Glutamatergic neuron (in vitro differentiated cells): ENCODE data around the gene ZBTB12. TPM values are rescaled to one million over a fixed set of nuclear protein-coding genes. Genes with fewer than 3 reads are reported as not detected.

ENCODE experiments used
- DNase-seq: peaks from one replicate; pipeline ENCODE4 v3.0.0; 2022
- H3K27ac Mint-ChIP-seq: one replicate; pipeline ENCODE4 v1.8.0; 2020; ENCODE audit warnings: mild to moderate bottlenecking, mixed read lengths, inconsistent platforms; ENCODE audit not compliant: unreplicated experiment
- H3K27me3 Mint-ChIP-seq: one replicate; pipeline ENCODE4 v1.8.0; 2020; ENCODE audit warnings: mild to moderate bottlenecking, moderate library complexity, mixed read lengths, inconsistent platforms; ENCODE audit not compliant: unreplicated experiment
- H3K36me3 Mint-ChIP-seq: one replicate; pipeline ENCODE4 v1.8.0; 2020; ENCODE audit warnings: mild to moderate bottlenecking, mixed read lengths, inconsistent platforms; ENCODE audit not compliant: unreplicated experiment
- H3K4me1 Mint-ChIP-seq: one replicate; pipeline ENCODE4 v1.8.0; 2020; ENCODE audit warnings: mild to moderate bottlenecking, low read depth, mixed read lengths, inconsistent platforms; ENCODE audit not compliant: unreplicated experiment
- H3K4me3 Mint-ChIP-seq: one replicate; pipeline ENCODE4 v1.8.0; 2020; ENCODE audit warnings: mild to moderate bottlenecking, mixed read lengths, inconsistent platforms; ENCODE audit not compliant: unreplicated experiment
- H3K9me3 Mint-ChIP-seq: one replicate; pipeline ENCODE4 v1.8.0; 2020; ENCODE audit warnings: mild to moderate bottlenecking, moderate library complexity, mixed read lengths, inconsistent platforms; ENCODE audit not compliant: unreplicated experiment
- CTCF ChIP-seq: fragments of 200-600 bp; sonication (generic); IDR thresholded peaks from one replicate; pipeline ENCODE4 v1.5.0; 2021; ENCODE audit not compliant: partially characterized antibody, unreplicated experiment
- total RNA-seq: library from RNA; stranded (reverse); fragmentation: NEBNext Ultra II Directional; extraction: Animal tissue kit (Norgen Biotek cat#: 25700); gene quantifications from one replicate; pipeline ENCODE4 v1.2.1, GENCODE V29; 2021; ENCODE audit not compliant: unreplicated experiment

ZBTB12 gene
- total RNA-seq, 1 donor from 2014 or later: 16.2 TPM

- no peak overlapping the region for H3K4me3 Mint-ChIP-seq
- H3K4me1 Mint-ChIP-seq: peaks cover 5% of the 10 kb centered on the region
- no peak for TF ChIP-seq CTCF
- H3K27ac Mint-ChIP-seq: no peak overlapping the region
- H3K9me3 Mint-ChIP-seq: peaks cover 4% of the 10 kb centered on the region
- H3K27me3 Mint-ChIP-seq: peaks cover 5% of the 10 kb centered on the region
- H3K36me3 Mint-ChIP-seq: peaks cover 3% of the 10 kb centered on the region
- DNase-seq: no peak
Observed at GRCh38 chr6:31876357-31876756, 25.5 kb downstream of the ZBTB12 start.

GRCh38 chr6:31875877-31876276, 26.0 kb downstream of the ZBTB12 start:
- H3K27me3 Mint-ChIP-seq: peaks cover 5% of the 10 kb centered on the region
- peaks cover 5% of the 10 kb centered on the region for H3K4me1 Mint-ChIP-seq
- peak overlapping the region; percentile 1 for H3K4me3 Mint-ChIP-seq
- H3K27ac Mint-ChIP-seq: no peak overlapping the region
- no peaks in the 10 kb centered on the region for H3K36me3 Mint-ChIP-seq
- H3K9me3 Mint-ChIP-seq: peaks cover 3% of the 10 kb centered on the region
- DNase-seq: no peak
- TF ChIP-seq CTCF: no peak

- Mint-ChIP-seq H3K27ac (no peak overlapping the region), H3K4me3 (no peak overlapping the region), H3K9me3 (peaks cover 2% of the 10 kb centered on the region)
Observed at GRCh38 chr6:31874836-31875572, 26.9 kb downstream of the ZBTB12 start.

GRCh38 chr6:31874084-31874670, 27.7 kb downstream of the ZBTB12 start:
- Mint-ChIP-seq H3K9me3 (peaks cover 1% of the 10 kb centered on the region), H3K4me1 (peaks cover 5% of the 10 kb centered on the region), H3K4me3 (no peak overlapping the region), H3K27me3 (peaks cover 5% of the 10 kb centered on the region), H3K36me3 (no peaks in the 10 kb centered on the region), H3K27ac (no peak overlapping the region)
- no peak for TF ChIP-seq CTCF
- no peak for DNase-seq

More at GRCh38 chr6:31874836-31875572, 26.9 kb downstream of the ZBTB12 start:
- Mint-ChIP-seq H3K27me3 (peaks cover 5% of the 10 kb centered on the region), H3K36me3 (no peaks in the 10 kb centered on the region), H3K4me1 (peaks cover 5% of the 10 kb centered on the region)
- TF ChIP-seq CTCF: no peak
- DNase-seq: no peak

- no peak overlapping the region for H3K27ac Mint-ChIP-seq
- H3K4me3 Mint-ChIP-seq: no peak overlapping the region
- peaks cover 5% of the 10 kb centered on the region for H3K27me3 Mint-ChIP-seq
- H3K4me1 Mint-ChIP-seq: no peaks in the 10 kb centered on the region
- H3K9me3 Mint-ChIP-seq: no peaks in the 10 kb centered on the region
- DNase-seq: no peak
- no peaks in the 10 kb centered on the region for H3K36me3 Mint-ChIP-seq
- TF ChIP-seq CTCF: no peak
Observed at GRCh38 chr6:31871046-31871659, 30.7 kb downstream of the ZBTB12 start.
